A673 (cell line): ENCODE results near the gene EMC6.

Experiments
- EZH2 ChIP-seq: fragments of 200-600 bp; sonication (generic); IDR thresholded peaks from 2 replicates; pipeline ENCODE4 v1.6.1; 2017; ENCODE audit warnings: borderline replicate concordance, low read depth, mild to moderate bottlenecking, mixed read lengths, antibody characterized with exemption, low read length; ENCODE audit not compliant: poor library complexity, severe bottlenecking
- TF ChIP-seq, protein P1 (sequence below): fragments of 300-800, 200-600 bp; sonication (generic); conservative IDR thresholded peaks from 2 replicates; pipeline ENCODE4 v1.5.1; 2017; ENCODE audit warnings: low read depth, mild to moderate bottlenecking, antibody characterized with exemption, low read length, moderate library complexity, mixed read lengths

DNA sequence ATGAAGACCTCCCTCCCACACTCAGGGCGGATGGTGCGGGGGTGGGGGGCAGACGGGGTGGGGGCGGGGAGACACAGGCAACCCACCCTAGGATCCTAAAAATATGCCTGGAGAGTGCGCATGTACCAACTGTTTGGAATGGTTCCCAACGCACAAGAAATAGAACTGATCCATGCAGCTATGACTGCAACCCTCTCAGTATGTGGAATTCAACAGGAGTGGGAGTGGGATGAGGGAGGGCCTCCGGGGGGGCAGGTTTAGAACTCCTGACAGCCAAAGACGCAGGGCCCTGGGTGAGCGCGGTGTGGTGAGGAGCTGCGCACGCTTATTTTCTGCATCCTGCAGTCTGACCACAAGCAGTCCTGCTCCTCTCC, 28.5 kb downstream of the EMC6 start:
- TF ChIP-seq, protein P1, sequence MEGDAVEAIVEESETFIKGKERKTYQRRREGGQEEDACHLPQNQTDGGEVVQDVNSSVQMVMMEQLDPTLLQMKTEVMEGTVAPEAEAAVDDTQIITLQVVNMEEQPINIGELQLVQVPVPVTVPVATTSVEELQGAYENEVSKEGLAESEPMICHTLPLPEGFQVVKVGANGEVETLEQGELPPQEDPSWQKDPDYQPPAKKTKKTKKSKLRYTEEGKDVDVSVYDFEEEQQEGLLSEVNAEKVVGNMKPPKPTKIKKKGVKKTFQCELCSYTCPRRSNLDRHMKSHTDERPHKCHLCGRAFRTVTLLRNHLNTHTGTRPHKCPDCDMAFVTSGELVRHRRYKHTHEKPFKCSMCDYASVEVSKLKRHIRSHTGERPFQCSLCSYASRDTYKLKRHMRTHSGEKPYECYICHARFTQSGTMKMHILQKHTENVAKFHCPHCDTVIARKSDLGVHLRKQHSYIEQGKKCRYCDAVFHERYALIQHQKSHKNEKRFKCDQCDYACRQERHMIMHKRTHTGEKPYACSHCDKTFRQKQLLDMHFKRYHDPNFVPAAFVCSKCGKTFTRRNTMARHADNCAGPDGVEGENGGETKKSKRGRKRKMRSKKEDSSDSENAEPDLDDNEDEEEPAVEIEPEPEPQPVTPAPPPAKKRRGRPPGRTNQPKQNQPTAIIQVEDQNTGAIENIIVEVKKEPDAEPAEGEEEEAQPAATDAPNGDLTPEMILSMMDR, result no peak
- TF ChIP-seq EZH2, result no peak
